ENCODE data around the gene POMGNT1.

DNA sequence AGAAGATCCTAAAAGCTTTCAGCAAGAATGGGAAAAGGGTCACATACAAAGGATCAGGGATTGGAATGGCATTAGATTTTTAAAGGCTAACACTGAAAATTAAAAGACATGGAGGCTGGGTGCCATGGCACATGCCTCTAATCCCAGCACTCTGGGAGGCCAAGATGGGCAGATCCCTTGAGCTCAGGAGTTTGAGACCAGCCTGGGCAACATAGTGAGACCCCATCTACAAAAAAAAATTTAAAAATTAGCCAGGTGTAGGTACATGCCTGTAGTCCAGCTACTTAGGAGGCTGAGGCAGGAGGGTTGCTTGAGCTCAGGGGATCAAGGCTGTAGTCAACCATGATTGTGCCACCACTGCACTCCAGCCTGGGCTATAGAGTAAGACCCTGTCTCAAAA is 17.3 kb upstream of the POMGNT1 start:
- TF ChIP-seq KDM1A (IDR thresholded peaks at IDR 0.05; ENCODE audit: borderline replicate concordance, low read length) (0 out of 2 replicates have a peak, but pooled peaks have one; percentile 30), CEBPB (IDR thresholded peaks at IDR 0.05; ENCODE audit: low read depth, low read length) (no peak), BCL11A (IDR thresholded peaks at IDR 0.05; ENCODE audit: low read depth in 2 of 2, low read length in 2 of 2) (no peak), SP1 (IDR thresholded peaks at IDR 0.05; ENCODE audit: low read depth, low read length) (no peak), POLR2AphosphoS5 (IDR thresholded peaks at IDR 0.05; ENCODE audit: low read depth, low read length) (no peak), EP300 (IDR thresholded peaks at IDR 0.05; ENCODE audit: borderline replicate concordance in 1 of 2, low read depth in 2 of 2, low read length in 2 of 2) (no peak), CREB1 (IDR thresholded peaks at IDR 0.05) (no peak), POLR2A (IDR thresholded peaks at IDR 0.05; ENCODE audit: control extremely low read depth in 1 of 2, low read depth in 2 of 2, low read length in 2 of 2) (no peak), RNF2 (IDR thresholded peaks at IDR 0.05; ENCODE audit: borderline replicate concordance, low read depth, low read length, missing control alignments, poor library complexity, severe bottlenecking) (no peak), CHD1 (IDR thresholded peaks at IDR 0.05; ENCODE audit: low read depth, low read length) (no peak), CHD2 (IDR thresholded peaks at IDR 0.05; ENCODE audit: low read length) (no peak), BRCA1 (IDR thresholded peaks at IDR 0.05; ENCODE audit: low read depth, low read length) (no peak), CBX8 (IDR thresholded peaks at IDR 0.05; ENCODE audit: borderline replicate concordance, low read depth, low read length) (no peak)
- TF ChIP-seq, protein P1, sequence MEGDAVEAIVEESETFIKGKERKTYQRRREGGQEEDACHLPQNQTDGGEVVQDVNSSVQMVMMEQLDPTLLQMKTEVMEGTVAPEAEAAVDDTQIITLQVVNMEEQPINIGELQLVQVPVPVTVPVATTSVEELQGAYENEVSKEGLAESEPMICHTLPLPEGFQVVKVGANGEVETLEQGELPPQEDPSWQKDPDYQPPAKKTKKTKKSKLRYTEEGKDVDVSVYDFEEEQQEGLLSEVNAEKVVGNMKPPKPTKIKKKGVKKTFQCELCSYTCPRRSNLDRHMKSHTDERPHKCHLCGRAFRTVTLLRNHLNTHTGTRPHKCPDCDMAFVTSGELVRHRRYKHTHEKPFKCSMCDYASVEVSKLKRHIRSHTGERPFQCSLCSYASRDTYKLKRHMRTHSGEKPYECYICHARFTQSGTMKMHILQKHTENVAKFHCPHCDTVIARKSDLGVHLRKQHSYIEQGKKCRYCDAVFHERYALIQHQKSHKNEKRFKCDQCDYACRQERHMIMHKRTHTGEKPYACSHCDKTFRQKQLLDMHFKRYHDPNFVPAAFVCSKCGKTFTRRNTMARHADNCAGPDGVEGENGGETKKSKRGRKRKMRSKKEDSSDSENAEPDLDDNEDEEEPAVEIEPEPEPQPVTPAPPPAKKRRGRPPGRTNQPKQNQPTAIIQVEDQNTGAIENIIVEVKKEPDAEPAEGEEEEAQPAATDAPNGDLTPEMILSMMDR (IDR thresholded peaks at IDR 0.05; ENCODE audit: control extremely low read depth in 1 of 3, insufficient read depth in 1 of 3, low read depth in 1 of 3, low read length in 3 of 3) = no peak
